Effector CD4-positive, alpha-beta T cell (primary cell): Measurements from ENCODE around the gene TMEM26.

Experiments used
- DNase-seq: peaks from one replicate; pipeline ENCODE4 v3.0.0-alpha.2; 2020

Gene TMEM26

DNA sequence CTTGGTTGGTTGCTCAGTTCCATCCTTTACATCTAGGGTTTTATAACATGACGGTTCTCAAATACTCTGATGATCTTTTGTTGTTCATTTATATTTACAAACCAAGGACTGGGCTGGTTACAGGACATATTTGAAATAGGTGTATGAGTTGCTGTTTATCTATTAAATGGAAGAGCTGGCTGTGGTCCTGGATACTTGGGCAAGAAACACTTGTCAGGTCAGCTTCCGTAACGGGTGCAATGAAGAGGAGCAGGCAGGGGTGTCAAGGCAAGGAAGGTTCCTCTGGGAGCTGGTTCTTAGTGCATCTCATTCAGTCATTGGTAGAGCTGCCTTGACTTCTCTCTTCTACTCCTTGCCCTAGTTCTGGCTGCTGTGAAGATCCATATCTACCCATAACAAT is 4.8 kb upstream of the TMEM26 start:
- DNase-seq: no peak

DNA sequence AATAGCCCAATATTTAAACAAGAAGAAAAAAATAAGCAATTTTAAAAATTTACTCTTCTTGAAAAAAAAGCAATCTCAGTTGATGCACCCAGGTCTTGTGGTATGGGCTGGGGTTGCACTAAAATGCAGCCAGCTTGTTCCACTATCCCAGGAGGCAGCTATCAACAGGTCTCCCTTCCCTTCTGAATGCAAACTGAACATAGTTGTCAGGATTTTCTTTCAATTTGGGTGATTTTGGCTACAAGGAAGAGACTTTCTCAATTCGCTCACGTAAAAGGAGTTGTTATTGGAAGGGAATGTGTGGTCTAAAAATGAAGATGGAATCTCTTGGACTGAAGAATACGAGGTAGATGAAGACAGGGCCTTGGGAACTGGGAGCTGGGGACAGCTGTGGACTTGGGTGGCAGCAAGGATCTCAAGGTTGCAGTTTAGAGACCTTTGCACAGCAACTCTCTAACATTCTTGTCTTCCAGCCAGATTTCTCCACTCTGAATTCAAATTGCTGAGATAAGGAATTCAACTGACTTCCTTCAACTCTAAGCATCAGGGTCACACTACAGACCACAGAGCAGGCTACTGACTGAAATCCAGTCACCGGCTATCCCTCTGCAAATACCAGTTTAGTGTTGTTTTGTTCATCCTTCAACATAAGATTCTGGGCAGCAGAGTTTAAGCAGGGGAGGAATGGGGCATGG is 3.1 kb upstream of the TMEM26 start:
- DNase-seq: no peak

DNA sequence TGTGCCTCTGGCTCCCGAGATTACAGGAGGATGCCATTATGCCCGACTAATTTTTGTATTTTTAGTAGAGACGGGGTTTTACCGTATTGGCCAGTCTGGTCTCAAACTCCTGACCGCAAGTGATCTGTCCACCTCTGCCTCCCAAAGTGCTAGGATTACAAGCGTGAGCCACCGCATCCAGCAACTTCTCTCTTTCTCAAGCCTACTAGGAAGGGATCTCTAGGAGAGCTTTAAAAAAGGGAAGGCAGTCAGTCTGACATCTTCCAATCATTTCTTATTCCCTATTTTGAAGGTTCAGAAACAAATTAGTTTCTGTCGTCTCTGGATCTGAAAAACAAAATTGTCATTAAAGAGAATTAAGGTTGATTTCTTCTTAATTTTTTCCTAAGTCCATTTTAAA is 2.5 kb upstream of the TMEM26 start:
- DNase-seq: no peak

DNA sequence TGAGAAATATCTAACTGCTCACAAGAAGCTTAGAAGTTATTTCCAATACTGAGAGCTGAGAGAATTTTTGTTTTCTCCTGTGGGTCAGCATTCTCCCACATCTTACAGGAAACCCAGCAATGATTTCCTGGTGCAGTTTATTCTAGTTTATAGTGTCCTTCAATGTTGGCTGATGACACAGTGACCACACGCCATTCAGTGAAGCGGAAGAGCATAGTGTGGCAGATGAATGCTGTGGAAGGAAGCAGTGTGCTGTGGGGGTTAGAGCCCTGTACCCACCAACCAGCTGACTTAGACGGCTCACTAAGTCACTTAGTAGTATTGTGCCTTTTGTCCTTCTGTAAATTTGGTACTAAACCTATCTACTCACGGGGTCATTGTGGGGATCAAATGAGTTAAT is 1.4 kb upstream of the TMEM26 start:
- DNase-seq: no peak

DNA sequence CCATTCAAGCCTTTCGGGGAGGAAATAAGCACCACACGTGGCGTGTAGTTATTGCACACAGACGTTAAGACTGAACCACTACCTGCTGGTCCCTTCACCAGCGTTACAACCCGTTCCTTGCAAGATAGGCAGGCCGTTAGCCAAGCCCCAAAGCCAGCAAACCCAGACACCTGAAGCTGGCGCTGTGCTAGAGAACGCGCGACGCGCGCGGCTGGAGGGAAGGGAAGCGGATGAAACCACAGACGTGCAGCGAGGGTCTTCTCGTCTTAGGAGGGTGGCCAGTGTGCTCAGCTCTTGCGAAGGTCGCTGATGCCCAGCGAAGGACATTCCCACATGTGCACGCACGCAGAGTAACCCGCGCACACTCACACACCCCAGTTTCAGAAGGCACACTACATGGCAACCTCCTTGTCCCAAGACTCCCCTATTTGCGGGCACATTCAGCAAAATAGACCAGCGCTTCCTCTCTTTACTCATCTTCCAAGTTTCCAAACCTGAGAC is 980 bp downstream of the TMEM26 start:
- DNase-seq: no peak

DNA sequence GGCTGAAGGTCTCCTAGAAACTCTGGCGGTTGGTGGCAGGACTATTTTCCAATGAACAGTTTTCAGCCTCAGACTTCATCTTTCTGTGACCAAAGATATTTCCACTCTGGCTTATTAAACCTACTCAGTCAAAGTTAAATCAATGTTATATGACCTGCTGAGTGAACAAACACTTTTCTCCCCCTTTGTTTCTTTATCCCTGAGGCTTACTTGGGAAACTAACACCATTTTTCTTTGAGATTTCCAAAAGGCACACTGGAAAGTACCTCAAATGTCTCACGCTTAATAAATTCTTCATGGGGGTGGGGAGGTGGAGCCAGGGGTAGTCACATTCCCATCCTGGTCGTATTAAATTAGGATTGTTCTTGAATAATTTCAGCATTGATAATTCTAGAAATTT is 1.8 kb downstream of the TMEM26 start:
- no peak for DNase-seq

DNA sequence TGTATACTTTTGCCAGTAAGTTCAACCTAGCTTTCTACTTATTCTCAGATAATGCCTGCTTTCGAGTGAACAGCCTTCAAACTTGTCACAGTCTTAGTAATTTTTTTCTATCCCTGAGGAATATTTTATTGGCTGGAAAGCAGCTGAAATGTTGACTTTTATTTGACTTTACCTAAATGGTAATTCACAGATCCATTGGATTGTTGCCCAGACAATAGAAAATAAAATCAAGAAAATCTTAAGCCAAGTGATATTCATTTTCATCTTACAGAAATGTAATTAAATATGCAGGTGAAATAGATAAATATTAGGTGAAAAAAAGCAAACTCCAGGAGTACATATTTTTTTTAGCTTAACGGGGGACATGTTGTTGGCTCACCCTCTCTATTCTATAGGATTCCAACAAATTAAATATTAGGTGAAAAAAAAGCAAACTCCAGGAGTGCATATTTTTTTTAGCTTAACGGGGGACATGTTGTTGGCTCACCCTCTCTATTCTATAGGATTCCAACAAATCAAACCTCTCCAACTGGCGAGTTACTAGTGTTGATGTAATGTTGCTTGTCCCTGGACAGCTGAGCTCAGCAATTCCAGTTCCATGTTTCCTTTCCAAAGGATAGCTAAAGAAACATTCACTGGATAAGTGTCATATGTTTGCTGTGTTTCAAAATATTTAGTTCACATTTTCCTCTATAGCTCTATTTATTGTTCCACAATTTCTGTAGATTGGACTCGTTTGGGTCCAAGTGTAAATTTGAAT is 4.2 kb downstream of the TMEM26 start:
- DNase-seq: no peak

DNA sequence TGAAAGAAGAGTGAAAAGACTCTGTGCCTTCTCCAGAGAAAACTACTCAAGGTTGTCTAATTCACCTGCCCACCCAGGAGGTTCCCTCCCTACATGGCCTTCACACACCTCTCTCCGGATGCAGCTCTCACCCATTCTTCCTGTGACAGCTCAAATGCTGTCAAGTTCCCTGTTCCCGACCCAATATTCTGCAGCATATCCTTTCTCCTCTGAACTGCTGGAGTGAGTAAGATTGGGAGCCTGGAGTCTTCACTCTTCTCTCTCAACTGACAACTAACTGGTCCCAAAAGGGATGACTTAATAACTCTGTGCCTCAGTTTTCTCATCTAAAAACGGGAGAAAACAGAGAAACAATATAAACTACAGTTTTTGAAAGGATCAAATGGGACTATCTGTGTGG is 5.1 kb downstream of the TMEM26 start:
- DNase-seq: no peak

DNA sequence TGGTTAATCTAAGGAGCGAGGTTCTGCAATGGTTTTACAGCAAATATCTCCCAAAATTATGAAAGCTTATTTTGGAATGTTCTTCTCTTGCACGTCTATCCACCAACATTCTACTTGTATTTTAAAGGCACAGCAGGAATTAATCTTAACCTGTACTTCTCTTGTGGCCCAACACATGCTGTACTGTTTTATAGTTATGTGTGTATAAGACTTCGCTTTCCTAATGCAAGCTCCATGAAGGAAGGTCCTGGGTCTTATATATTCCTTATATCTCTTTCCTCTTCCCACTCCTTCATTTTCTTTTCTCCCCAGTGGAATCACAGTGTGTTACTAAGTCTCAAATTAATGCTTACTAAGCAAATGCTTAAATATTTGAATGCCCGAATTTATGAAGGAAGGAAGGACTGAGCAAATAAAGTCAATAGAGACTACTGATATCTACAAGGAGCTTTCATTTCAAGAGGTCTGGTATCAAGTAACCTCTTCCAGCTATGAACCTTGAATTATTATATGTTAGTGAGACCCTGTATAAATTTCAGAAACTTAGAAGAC is 14.0 kb downstream of the TMEM26 start:
- no peak for DNase-seq

DNA sequence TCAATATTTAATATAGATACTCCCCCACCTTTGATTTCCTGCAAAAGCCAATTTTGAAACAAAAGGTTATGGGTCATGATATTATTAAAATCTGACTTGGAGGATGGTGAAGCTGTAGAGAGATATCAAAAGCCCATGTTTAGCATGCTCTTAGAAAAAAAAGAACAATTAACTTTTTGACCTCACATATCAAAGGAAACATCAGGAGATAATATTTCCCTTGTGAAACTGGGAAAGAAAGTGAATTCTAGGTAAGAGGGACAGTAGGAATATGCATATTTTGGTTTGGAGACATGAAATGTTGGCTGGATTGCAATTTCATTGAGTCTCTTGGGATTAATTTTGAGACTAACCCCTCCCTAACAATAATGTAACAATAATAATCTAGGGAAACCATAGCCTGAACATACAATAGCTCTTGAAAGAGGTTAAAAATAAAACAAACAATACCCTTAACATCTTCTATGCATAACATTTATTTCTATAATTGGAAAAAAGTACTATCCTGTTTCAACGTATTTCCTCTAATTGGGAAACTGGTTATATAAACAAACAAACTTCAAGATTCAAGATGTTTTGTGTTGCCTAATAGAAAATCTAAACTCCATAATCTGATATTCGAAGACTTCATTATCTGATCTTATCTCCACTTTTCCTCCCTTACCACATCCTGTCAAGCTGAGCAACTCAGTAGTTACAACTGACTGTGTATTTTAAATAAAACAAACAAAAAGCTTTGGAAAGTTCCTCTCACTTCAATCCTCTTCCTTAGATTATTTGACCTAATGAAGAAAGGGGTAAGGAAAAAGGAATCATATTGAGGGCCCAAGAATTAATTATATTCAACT is 14.8 kb downstream of the TMEM26 start:
- no peak for DNase-seq

DNA sequence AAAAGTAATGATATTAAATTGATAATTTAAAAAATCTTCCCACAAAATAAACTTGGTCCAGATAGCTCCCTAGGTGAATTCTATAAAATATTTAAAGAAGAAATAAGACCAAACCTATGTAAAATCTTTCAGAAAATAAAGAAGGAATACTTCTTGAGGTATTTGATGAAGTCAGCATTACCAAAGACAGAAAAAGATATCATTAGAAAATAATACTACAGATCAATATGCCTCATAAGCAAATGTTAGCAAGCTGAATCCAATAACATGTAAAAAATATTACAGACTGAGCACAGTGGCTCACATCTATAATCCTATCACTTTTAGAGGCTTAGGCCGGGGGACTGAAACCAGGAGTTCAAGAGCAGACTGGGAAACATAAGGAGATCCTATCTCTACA is 30.0 kb downstream of the TMEM26 start:
- DNase-seq: no peak

DNA sequence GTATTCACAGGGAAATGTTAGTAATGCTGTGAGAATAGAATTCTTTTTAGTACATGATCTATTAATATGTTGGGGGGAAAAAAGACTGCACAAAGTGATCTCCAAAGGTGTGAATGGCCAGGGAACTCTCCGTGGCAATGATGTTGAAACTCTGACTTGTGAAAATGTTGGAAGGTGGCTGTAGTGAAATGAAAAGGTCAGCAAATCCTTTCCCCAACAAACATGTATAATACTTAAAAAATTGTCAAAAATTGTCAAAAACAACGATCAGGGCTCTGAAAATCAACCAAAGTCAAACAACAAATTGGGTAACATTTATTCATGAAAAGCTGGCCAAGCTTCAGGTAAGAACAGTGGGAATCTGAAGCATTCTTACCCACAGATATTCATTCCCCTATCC is 35.5 kb downstream of the TMEM26 start:
- DNase-seq: no peak

DNA sequence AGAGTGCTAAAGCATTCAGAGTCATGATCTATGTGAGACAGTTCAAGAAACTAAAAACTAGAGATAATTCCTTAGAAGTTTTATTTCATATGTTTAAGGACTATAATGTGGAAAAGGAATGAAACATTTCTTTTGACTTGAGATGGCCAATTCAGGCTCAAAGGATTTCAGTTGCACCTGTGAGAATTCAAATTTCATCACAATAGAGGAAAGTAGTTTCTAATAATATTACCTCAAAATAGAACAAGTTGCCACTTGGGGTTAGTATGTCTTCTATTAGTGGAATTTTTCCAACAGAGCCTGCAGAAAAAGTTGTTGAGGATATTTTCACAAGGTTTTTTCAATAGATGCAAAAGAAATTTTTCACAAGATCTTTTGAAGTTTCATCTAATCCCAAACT is 37.4 kb downstream of the TMEM26 start:
- DNase-seq: no peak

DNA sequence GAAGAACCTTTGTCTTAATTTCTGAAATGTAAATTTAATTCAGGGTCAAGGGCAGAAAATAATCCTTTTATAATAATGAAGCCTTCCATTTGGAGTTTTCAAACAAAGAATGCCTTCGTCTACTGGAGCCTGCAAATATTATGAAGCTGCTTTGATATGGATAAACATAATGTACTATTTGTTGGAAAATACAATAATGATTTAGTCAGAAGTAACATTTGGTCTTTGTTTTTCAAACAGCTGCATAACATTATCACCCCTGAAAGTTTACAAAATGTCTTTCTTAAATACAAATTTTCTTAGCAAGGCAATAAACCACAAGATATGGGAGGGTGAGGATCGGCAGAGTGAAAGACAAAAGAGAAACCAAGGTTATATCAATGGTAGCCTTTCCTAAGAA is 41.5 kb downstream of the TMEM26 start:
- no peak for DNase-seq

DNA sequence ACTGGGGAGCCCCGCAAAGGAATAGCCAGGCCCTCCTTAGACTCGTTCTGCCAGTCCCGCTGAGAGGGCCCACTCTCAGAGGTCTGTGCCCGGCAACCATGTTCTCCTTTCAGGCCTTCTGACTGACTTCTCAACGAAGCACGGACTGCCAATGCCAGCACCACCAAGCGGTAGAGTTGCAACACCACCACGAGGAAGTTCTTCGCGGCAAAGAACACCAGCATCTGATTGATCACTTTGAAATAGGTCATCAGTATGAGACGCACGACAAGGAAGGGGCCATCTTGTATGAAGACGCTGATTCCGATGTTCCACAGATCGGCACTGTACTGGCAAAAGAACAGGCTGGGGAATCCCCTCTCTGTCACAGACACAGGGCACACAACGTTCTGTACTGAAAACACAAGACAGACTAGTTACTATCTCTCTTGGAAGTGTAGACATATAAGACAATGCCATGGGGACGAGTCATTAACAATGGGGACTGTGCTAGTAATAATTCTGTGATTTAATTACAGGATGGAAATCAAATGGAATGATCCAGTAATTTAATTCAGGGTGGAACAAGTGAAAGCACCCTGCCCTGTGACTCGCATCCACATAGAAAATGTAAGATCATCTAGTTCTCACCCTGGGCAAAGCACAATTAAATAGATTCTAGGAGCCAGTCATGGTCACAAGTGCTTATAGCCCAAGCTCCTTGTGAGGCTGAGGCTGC is 42.7 kb downstream of the TMEM26 start:
- no peak for DNase-seq

DNA sequence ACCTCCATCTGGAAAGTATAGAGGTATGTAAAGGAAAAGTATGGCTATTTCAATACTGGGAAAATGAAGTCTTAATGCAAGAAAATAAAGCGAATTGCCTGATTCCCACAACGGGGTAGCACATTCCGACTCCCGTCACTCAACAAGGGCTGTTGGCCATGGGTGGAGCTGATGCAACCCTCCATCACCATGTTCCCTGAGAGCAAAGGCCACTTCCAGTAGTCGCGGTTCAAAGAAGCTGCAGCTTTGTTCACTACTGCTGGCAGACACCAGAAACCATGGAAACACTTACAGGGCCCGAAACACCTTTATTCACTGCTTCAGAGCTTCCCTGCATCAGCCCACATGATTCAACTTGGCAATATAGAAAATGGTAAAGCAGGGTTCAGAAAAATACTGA is 44.0 kb downstream of the TMEM26 start:
- DNase-seq: no peak

DNA sequence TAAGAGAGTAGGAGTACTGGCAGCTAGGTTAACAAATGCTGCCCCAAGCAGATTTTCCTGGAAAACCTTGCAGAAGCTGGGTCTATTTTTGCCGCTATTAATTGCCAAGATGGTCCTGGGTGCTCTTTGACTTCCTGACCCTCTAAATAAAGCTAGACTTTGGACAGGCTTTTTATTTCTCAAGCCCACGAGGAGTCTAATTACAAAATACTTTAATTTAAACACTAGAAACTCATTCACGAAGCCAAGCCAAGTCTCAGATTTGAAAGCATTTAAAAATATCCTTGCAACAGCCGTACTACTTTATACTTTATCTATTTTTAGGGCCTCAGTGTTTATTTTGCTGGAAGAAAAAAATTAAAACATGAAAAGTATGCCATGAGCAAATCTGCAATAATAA is 45.1 kb downstream of the TMEM26 start:
- no peak for DNase-seq

DNA sequence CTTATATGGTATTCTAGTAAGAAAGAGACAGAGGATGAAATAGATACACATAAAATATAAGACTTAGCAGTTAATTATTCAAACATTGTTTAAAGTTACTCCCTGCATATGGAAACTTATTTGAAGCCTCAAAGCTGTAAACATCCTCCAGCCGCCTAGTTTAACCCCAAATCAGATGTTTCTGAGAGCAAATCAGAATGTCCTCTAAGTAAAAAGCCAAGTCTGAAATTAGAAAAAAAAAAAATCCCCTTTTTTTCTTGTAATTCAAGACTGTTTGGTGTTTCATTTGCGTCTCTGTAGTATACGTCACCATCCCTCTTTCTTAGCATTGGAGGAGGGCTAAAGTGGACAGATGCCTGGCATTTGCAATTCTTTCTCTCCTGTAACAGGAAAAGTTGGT is 46.4 kb downstream of the TMEM26 start:
- no peak for DNase-seq

DNA sequence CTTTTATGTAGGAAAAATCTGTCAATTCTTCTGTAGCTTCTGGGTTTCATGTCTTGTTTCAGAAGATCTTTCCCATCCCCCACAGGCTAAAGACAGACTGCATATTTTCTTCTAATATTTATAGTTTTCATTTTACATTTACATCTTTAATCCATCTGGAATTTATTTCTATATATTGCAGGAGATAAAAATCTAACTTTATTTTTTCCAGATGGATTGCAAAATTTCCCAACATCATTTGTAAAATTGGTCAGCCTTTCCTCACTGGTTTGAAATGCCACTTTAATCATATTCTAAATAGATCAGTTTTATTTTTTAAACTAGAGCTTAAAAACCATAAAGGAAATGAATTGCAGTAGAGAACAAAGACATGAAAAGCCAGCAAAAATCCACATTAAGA is 46.9 kb downstream of the TMEM26 start:
- DNase-seq: no peak

DNA sequence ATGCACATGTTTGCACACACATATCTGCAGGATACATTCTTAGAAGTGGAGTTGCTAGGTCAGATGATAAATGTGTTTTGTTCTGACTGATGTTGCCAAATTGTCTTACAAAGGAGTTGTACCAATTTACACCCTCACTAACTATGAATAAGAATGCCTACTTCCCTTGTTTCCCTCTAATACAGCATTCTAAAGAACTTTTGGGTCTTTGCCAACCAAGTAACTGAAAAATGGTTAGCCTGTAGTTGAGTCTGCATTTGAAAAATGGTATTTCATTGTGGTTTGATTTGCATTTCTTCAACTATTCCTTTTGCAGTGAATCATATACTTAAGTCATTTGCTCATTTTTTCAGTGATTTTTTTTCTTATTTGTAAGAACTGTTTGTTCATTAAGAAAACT is 48.4 kb downstream of the TMEM26 start:
- DNase-seq: no peak

DNA sequence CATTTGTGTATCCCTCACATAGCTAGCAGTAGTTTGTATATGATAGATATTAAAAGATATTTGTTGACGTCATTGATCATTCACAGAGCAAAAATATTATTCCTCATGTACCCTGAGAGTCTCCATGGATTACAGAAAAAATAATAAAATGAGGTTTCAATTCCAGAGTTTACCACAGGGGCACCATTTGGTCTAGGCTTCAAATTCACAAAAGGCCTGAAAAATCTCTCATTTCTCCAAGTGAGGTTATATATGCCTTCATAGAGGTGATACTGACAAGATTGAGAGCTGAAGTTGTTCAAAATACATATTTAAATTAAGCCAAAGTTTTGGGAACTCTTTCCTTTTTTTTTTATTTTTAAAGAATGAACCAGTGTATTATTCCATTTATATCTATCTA is 52.7 kb downstream of the TMEM26 start:
- no peak for DNase-seq

DNA sequence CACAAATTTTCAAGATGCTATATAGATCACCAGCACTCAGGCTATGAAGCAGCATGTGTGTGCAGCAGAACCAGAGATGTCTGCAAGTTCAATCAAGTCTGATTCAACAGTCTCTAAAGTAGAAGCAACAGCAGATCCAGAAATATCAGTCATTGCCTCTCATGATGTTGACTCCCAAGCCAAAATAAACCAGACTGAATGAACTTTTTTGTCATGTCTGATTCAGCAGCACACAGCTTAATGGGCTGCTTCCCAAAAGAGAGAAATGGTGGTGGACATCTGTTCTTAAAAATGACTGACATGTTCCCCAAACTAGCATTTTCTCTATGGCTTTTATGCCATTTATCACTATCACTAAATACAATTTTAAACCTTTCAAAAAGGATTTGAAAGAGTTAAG is 53.8 kb downstream of the TMEM26 start:
- DNase-seq: no peak
